SU-DHL-6 (cell line): Measurements from ENCODE around the gene HOXA7.

Experiments
- H2AFZ ChIP-seq: fragments of 200-600 bp; sonication (generic); 2 replicates; pipeline ENCODE4 v1.6.1; 2014; ENCODE audit warnings: low read depth, mild to moderate bottlenecking, moderate library complexity, mixed read lengths, antibody characterized with exemption, low read length; ENCODE audit not compliant: severe bottlenecking
- H3F3A ChIP-seq: fragments of 200-600 bp; shearing (Covaris generic); 2 replicates; pipeline ENCODE4 v1.6.0; 2016; ENCODE audit warnings: antibody characterized with exemption, mild to moderate bottlenecking; ENCODE audit not compliant: insufficient read depth
- H3K27ac ChIP-seq: fragments of 200-600 bp; sonication (generic); 2 replicates; pipeline ENCODE4 v1.5.1; 2016; ENCODE audit warnings: low read depth, mild to moderate bottlenecking, low read length, moderate library complexity, mixed read lengths
- H3K27me3 ChIP-seq: fragments of 200-600 bp; sonication (generic), shearing (Covaris generic); 2 replicates; pipeline ENCODE4 v1.6.0; 2014; ENCODE audit warnings: mild to moderate bottlenecking, low read length
- H3K36me3 ChIP-seq: fragments of 200-600 bp; sonication (generic); 2 replicates; pipeline ENCODE4 v1.6.1; 2014; ENCODE audit warnings: mild to moderate bottlenecking, low read length, mixed read lengths
- H3K4me2 ChIP-seq: fragments of 300-600, 200-600 bp; shearing (Covaris generic), sonication (generic); 2 replicates; pipeline ENCODE4 v1.6.0; 2014; ENCODE audit warnings: low read length, low read depth, mild to moderate bottlenecking; ENCODE audit not compliant: poor library complexity, severe bottlenecking
- H3K4me3 ChIP-seq: fragments of 200-600 bp; sonication (generic); 2 replicates; pipeline ENCODE4 v1.5.1; 2014; ENCODE audit warnings: antibody characterized with exemption, low read length, mild to moderate bottlenecking, mixed read lengths; ENCODE audit not compliant: insufficient read depth, poor library complexity, severe bottlenecking
- H3K79me2 ChIP-seq: fragments of 200-600 bp; sonication (generic); 2 replicates; pipeline ENCODE4 v1.6.1; 2014; ENCODE audit warnings: mild to moderate bottlenecking, low read length, moderate library complexity; ENCODE audit not compliant: insufficient read depth
- H3K9ac ChIP-seq: fragments of 200-600 bp; sonication (generic); 2 replicates; pipeline ENCODE4 v1.7.0; 2014; ENCODE audit warnings: mild to moderate bottlenecking, low read length
- H3K9me2 ChIP-seq: fragments of 200-600 bp; sonication (generic); replicated peaks from 2 replicates; pipeline ENCODE4 v1.6.1; 2014; ENCODE audit warnings: low read length; ENCODE audit not compliant: insufficient read depth
- H3K9me3 ChIP-seq: fragments of 200-600 bp; sonication (generic); 2 replicates; pipeline ENCODE4 v1.6.1; 2014; ENCODE audit warnings: low read length, mixed read lengths; ENCODE audit not compliant: insufficient read depth
- H4K20me1 ChIP-seq: fragments of 200-600 bp; sonication (generic); 2 replicates; pipeline ENCODE4 v1.6.1; 2014; ENCODE audit warnings: low read depth, mild to moderate bottlenecking, antibody characterized with exemption, low read length, moderate library complexity, mixed read lengths
- EZH2phosphoT487 ChIP-seq: fragments of 200-600 bp; sonication (generic), shearing (Covaris generic); conservative IDR thresholded peaks from 2 replicates; pipeline ENCODE4 v1.6.1; 2018; ENCODE audit warnings: mild to moderate bottlenecking, antibody characterized with exemption, low read length, moderate library complexity, mixed read lengths
- TF ChIP-seq, protein P1 (sequence below): fragments of 200-600 bp; sonication (generic); IDR thresholded peaks from one replicate; pipeline ENCODE4 v1.5.1; 2017; ENCODE audit warnings: antibody characterized with exemption, mild to moderate bottlenecking, low read length, moderate library complexity; ENCODE audit not compliant: insufficient read depth, poor library complexity, severe bottlenecking

HOXA7 gene

DNA sequence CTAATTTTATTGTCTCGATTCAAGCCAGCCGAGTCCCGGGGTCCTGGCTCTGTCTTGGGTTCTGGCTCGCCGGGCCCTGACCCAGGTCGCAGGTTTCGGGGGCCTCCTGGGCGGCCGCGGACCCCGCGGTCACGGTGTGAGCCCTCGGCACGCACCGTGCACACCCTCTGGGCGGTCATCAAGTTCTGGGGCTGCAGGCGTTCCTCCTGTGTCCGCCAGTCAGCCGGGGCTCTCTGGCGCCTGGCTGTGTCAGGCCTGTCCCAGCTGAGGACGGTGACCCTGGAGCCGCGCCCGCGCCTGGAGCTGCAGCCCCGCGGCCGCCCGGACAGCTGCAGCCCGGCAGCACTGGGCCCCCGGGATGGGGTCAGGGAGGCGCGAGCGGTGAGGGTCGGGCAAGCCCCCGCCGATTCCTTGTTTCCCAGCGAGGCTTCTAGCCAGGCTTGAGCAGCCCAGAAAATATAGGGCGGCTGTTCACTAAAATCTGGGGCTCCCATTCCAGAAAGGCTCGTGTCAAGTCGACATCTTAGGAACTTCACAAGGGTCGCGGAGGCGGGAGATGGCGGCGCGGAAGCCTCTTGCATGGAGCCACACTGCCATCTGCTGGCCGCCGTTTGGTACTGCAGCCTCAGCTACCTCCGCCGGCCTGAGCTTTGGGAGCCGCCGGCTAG is 4.2 kb upstream of the HOXA7 start:
- no peak for TF ChIP-seq EZH2phosphoT487
- TF ChIP-seq, protein P1, sequence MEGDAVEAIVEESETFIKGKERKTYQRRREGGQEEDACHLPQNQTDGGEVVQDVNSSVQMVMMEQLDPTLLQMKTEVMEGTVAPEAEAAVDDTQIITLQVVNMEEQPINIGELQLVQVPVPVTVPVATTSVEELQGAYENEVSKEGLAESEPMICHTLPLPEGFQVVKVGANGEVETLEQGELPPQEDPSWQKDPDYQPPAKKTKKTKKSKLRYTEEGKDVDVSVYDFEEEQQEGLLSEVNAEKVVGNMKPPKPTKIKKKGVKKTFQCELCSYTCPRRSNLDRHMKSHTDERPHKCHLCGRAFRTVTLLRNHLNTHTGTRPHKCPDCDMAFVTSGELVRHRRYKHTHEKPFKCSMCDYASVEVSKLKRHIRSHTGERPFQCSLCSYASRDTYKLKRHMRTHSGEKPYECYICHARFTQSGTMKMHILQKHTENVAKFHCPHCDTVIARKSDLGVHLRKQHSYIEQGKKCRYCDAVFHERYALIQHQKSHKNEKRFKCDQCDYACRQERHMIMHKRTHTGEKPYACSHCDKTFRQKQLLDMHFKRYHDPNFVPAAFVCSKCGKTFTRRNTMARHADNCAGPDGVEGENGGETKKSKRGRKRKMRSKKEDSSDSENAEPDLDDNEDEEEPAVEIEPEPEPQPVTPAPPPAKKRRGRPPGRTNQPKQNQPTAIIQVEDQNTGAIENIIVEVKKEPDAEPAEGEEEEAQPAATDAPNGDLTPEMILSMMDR: peak; percentile 98
- no peaks in the 10 kb centered on the region for H4K20me1 ChIP-seq
- peak overlapping the region; percentile 68 for H3K9ac ChIP-seq
- no peaks in the 10 kb centered on the region for H3K27me3 ChIP-seq
- no peak overlapping the region for H3K27ac ChIP-seq
- H3K9me2 ChIP-seq: no peaks in the 10 kb centered on the region
- peak overlapping the region; percentile 56 for H3K4me3 ChIP-seq
- no peaks in the 10 kb centered on the region for H3K36me3 ChIP-seq
- H3K9me3 ChIP-seq: no peaks in the 10 kb centered on the region
- H3K79me2 ChIP-seq: 0 out of 2 replicates have a peak, but pooled peaks cover under 1% of the 10 kb centered on the region
- peak overlapping the region; percentile 75 for H3K4me2 ChIP-seq
- H3F3A ChIP-seq: peaks cover 19% of the 10 kb centered on the region
- peak overlapping the region; percentile 100 for H2AFZ ChIP-seq

DNA sequence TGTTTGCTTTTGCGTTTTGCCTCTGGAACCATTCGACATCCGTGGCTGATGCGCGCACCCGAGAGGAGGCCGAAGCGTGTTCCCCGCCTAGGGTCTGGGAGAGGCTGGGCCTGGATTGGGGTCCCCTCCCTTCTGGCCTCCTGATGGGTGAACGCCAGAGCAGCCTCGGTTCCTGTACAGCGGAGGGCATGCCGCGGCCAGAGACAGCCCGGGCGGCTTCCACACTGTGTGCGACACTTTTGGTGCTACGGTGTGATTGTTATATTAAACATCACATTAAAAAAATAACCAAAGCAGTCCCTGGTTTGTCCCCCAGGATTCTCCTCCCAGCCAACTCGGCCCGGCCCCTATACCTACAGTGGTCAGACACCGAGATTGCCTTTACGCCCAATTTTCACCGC is 3.7 kb upstream of the HOXA7 start:
- Histone ChIP-seq H3K27me3 (no peaks in the 10 kb centered on the region), H3K79me2 (0 out of 2 replicates have a peak, but pooled peaks cover 4% of the 10 kb centered on the region)
- TF ChIP-seq EZH2phosphoT487: no peak
- TF ChIP-seq, protein P1: no peak

DNA sequence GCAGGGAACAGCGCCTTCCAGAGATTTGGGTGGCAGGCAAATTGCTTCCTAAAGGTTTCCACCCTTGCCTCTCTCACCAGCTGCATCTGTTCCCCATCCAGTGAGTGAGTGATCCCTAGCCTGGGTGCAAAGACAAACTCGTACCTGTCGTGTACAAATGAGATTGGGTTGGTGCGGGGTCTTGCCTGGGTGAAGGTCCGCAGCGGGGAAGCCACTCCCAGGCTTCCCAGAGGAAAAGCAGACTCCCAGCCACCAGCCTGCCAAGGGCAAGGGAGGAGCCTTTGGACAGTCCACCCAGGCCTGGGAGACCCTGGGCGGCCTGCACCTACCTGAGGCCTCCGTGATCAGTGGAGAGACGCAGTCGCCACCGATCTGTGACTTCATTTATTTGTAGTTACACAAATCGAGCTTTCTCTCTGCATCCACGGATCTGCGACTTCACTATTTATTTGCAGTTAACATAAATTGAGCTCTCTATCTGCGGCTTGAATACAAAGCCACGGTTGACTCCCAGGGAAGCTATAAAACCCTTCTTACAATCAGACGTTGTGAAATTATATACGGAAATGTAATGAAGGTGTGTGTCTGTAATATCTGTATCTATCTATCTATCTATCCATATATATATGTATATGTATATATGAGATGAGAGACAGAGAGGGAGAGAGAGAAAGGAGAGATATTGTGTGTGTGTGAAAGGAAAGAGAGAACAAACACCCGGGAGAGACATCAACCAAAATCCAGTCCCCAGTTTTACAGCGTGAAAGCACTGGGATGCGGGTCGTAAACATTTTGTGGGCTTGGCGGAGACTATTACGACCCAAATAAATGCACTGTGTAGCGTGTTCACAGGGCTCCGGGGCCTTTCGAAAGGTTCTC is 3.0 kb upstream of the HOXA7 start:
- TF ChIP-seq, protein P1: no peak
- no peak for TF ChIP-seq EZH2phosphoT487

More for the DNA sequence above, 3.7 kb upstream of the HOXA7 start:
- H3K9ac ChIP-seq: peak overlapping the region; percentile 68
- no peaks in the 10 kb centered on the region for H3K36me3 ChIP-seq
- no peaks in the 10 kb centered on the region for H4K20me1 ChIP-seq
- no peaks in the 10 kb centered on the region for H3K9me3 ChIP-seq
- H3K9me2 ChIP-seq: no peaks in the 10 kb centered on the region
- H3K4me3 ChIP-seq: peak overlapping the region; percentile 56
- peak overlapping the region; percentile 75 for H3K4me2 ChIP-seq
- peaks cover 19% of the 10 kb centered on the region for H3F3A ChIP-seq
- H2AFZ ChIP-seq: peak overlapping the region; percentile 100
- no peak overlapping the region for H3K27ac ChIP-seq

More for the DNA sequence above, 3.0 kb upstream of the HOXA7 start:
- Histone ChIP-seq H3K4me3 (no peak overlapping the region), H3K36me3 (no peaks in the 10 kb centered on the region), H3K9me3 (no peaks in the 10 kb centered on the region), H3K27me3 (no peaks in the 10 kb centered on the region), H3K4me2 (peak overlapping the region; percentile 75), H3K27ac (no peak overlapping the region), H3F3A (peaks cover 19% of the 10 kb centered on the region), H2AFZ (peak overlapping the region; percentile 100), H3K79me2 (0 out of 2 replicates have a peak, but pooled peaks cover 4% of the 10 kb centered on the region), H3K9me2 (no peaks in the 10 kb centered on the region), H3K9ac (no peak overlapping the region), H4K20me1 (no peaks in the 10 kb centered on the region)
